GM18526 (cell line): ENCODE data around the gene CENPX.
A peak's percentile ranks its signal among the peaks of the same experiment; 100 is the strongest.

Experiments
- POLR2A ChIP-seq: IDR thresholded peaks from 3 replicates; pipeline ENCODE4 v1.6.1; 2011; ENCODE audit not compliant: insufficient read length; ENCODE audit errors: extremely low read depth

Gene CENPX

GRCh38 chr17:81980707-81981343 is 41.9 kb downstream of the CENPX start:
- no peak for TF ChIP-seq POLR2A

GRCh38 chr17:81980122-81980521 is 42.6 kb downstream of the CENPX start:
- no peak for TF ChIP-seq POLR2A

- TF ChIP-seq POLR2A: no peak
Measured at GRCh38 chr17:81978524-81979298, 44.0 kb downstream of the CENPX start.

GRCh38 chr17:81977211-81977808 is 45.4 kb downstream of the CENPX start, which contains the start of gene ASPSCR1:
Gene ASPSCR1 (plus strand): TSS chr17:81977629. CDS start chr17:81977647, 18 bp downstream.
- TF ChIP-seq POLR2A: peak; percentile 94

GRCh38 chr17:81976332-81977210 is 46.1 kb downstream of the CENPX start:
- no peak for TF ChIP-seq POLR2A

GRCh38 chr17:81973432-81973831 is 49.2 kb downstream of the CENPX start:
- TF ChIP-seq POLR2A: no peak

GRCh38 chr17:81968850-81969812 is 53.5 kb downstream of the CENPX start:
- TF ChIP-seq POLR2A: no peak
